Measurements from ENCODE around the gene CACNB2. TPM values are rescaled to one million over a fixed set of nuclear protein-coding genes. Genes with fewer than 3 reads are reported as not detected.

CACNB2 gene
- total and polyA plus RNA-seq, 3 experiments from 2014 or later, result 0.14 TPM; not detected in 2

DNA sequence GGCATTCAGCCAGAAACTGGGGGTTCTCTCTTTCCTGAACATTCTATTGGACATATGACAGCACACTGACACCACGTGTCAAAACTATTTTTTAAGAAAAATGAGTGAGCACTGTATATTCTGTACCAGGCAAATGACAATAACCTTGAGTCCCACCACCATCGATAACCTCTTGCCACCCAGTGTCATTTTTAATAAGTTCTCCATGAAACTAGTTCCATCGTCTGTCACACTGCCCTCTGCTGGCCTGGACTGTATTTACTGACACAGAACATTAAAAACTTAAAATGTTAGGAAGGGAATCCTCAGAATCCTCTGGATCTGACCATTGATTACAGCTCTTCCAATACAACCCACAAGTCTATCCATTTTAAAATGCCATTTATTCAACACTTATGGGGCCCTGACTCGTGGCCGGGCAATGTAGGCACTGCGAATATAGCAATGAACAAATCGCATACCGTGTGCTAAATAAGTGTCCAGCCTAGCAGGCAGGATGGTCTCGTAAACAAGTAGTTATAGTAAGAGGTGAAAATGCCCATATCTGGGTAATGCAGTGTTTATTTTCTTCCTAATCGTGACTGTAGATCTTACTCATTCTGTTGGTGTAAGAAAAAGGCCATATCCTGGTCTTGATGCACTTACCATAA is 35.9 kb upstream of the CACNB2 start:
- Mint-ChIP-seq H3K36me3 (no peaks in the 10 kb centered on the region), H3K27ac (no peak overlapping the region), H3K27me3 (peaks cover 0 to 2% of the 10 kb centered on the region in 2 donors), H3K4me1 (no peaks in the 10 kb centered on the region), H3K9me3 (peaks cover 0 to 2% (median 0%) of the 10 kb centered on the region in 5 donors), H3K4me3 (no peak overlapping the region)
- Histone ChIP-seq H3K27me3 (ENCODE audit: insufficient read depth, low read length, poor library complexity, severe bottlenecking) (no peaks in the 10 kb centered on the region), H3K27ac (ENCODE audit: low read depth, low read length) (no peak overlapping the region), H3K36me3 (ENCODE audit: insufficient read depth, low read length) (no peaks in the 10 kb centered on the region), H3K4me3 (ENCODE audit: low read length) (no peak overlapping the region), H3K4me1 (ENCODE audit: insufficient read depth, low read length) (no peaks in the 10 kb centered on the region), H3K9me3 (ENCODE audit: low read length) (no peaks in the 10 kb centered on the region)
- DNase-seq, result no peak
- ChIA-PET POLR2A (no interaction called here), CTCF (no interaction called here)

DNA sequence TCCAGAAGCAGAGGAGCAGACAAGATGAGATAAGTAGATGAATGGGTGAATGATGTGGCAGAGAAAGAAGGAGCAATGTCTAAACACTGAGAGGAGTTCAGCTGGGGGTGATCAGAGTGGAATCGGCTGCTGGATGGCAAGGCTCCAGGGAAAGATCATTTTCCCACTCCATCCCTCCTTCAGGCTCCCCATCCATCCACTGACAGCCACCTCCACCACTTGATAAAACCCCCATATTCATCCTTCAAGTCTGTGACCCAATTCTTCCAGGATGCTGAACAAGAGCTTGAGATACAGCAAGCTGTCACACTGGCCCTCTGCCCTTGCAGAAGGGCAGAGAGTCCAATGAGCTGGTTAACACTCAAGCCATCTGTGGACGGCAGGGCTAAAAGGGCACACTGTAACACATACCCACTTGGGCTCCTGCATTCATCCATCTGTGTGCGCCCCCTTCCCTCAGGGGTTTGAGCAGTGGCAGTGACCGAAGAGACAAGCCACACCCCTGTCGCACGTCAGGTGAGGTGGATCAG is 30.8 kb upstream of the CACNB2 start:
- CTCF ChIA-PET, result no interaction called here
- Histone ChIP-seq H3K9me3 (ENCODE audit: low read length) (no peaks in the 10 kb centered on the region), H3K27me3 (ENCODE audit: insufficient read depth, low read length, poor library complexity, severe bottlenecking) (no peaks in the 10 kb centered on the region), H3K36me3 (ENCODE audit: insufficient read depth, low read length) (no peaks in the 10 kb centered on the region), H3K27ac (ENCODE audit: low read depth, low read length) (no peak overlapping the region), H3K4me1 (ENCODE audit: insufficient read depth, low read length) (no peaks in the 10 kb centered on the region), H3K4me3 (ENCODE audit: low read length) (no peak overlapping the region)
- Mint-ChIP-seq H3K4me3 (no peak overlapping the region), H3K27ac (no peak overlapping the region), H3K27me3 (peaks cover 0 to 1% of the 10 kb centered on the region in 2 donors), H3K36me3 (no peaks in the 10 kb centered on the region), H3K4me1 (no peaks in the 10 kb centered on the region), H3K9me3 (peaks cover 0 to 2% (median 0%) of the 10 kb centered on the region in 5 donors)
- DNase-seq, result no peak
- POLR2A ChIA-PET, result no interaction called here

GRCh38 chr10:18113881-18114280 is 26.3 kb upstream of the CACNB2 start:
- Mint-ChIP-seq H3K27ac (no peak overlapping the region), H3K27me3 (no peaks in the 10 kb centered on the region), H3K36me3 (no peaks in the 10 kb centered on the region), H3K9me3 (peaks cover 0 to 2% (median 0%) of the 10 kb centered on the region in 5 donors), H3K4me1 (no peaks in the 10 kb centered on the region), H3K4me3 (no peak overlapping the region)
- Histone ChIP-seq H3K27ac (ENCODE audit: low read depth, low read length) (no peak overlapping the region), H3K4me3 (ENCODE audit: low read length) (no peak overlapping the region), H3K9me3 (ENCODE audit: low read length) (no peaks in the 10 kb centered on the region), H3K27me3 (ENCODE audit: insufficient read depth, low read length, poor library complexity, severe bottlenecking) (no peaks in the 10 kb centered on the region), H3K36me3 (ENCODE audit: insufficient read depth, low read length) (no peaks in the 10 kb centered on the region), H3K4me1 (ENCODE audit: insufficient read depth, low read length) (no peaks in the 10 kb centered on the region)
- ChIA-PET POLR2A (no interaction called here), CTCF (no interaction called here)
- no peak for DNase-seq

DNA sequence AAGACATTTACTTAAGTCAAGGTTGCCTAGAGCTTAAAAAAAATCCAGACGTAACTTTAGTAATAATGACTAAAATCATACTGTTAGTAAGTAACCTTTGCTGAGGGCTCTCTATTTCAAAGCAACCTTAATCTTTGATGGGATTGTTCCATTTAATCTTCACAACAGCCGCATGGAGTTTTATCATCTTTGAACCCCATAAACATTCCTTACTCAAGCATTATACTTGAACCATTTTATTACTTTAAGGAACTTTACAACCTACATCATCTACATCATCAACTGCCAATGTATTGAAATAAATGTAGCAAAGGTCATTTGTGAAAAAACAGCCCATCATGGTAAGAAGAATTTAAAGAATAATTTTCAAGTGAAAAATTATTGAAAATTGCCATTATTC is 22.9 kb upstream of the CACNB2 start:
- CTCF ChIA-PET, result no interaction called here
- no peaks in the 10 kb centered on the region for H3K27me3 Mint-ChIP-seq

DNA sequence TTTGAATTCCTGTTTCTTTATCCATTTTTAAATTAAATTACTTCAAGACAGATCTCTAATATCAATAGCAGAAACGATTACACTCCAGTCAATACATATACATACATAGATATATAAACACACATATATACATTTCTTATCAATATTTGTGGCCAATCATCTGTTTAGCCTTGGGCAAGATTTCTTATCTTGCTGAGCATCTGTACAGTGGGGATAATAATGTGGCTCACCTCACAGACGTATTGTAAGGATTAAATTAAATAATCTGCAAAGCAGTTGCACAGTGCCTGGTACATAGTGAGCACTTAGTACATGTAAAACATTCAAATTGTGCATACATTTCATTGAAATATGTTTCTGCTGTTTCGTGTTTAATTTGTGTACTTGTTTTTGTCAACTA is 17.5 kb upstream of the CACNB2 start:
- peaks cover 2 to 5% (median 4%) of the 10 kb centered on the region in 5 donors for H3K9me3 Mint-ChIP-seq
- H3K36me3 ChIP-seq (ENCODE audit: insufficient read depth, low read length), result no peaks in the 10 kb centered on the region
- H3K27me3 ChIP-seq (ENCODE audit: insufficient read depth, low read length, poor library complexity, severe bottlenecking), result no peaks in the 10 kb centered on the region
- no peak overlapping the region for H3K27ac ChIP-seq (ENCODE audit: low read depth, low read length)
- H3K4me3 ChIP-seq (ENCODE audit: low read length), result no peak overlapping the region
- H3K27ac Mint-ChIP-seq, result no peak overlapping the region
- H3K4me1 ChIP-seq (ENCODE audit: insufficient read depth, low read length), result no peaks in the 10 kb centered on the region
- DNase-seq, result no peak
- H3K27me3 Mint-ChIP-seq, result peaks cover 0 to 3% of the 10 kb centered on the region in 2 donors
- ChIA-PET POLR2A (no interaction called here), CTCF (no interaction called here)
- H3K9me3 ChIP-seq (ENCODE audit: low read length), result no peaks in the 10 kb centered on the region
- no peaks in the 10 kb centered on the region for H3K36me3 Mint-ChIP-seq
- H3K4me3 Mint-ChIP-seq, result no peak overlapping the region
- no peaks in the 10 kb centered on the region for H3K4me1 Mint-ChIP-seq

More for the DNA sequence above, 22.9 kb upstream of the CACNB2 start:
- Mint-ChIP-seq H3K27ac (no peak overlapping the region), H3K36me3 (no peaks in the 10 kb centered on the region), H3K4me3 (no peak overlapping the region), H3K9me3 (peaks cover 0 to 5% (median 4%) of the 10 kb centered on the region in 5 donors), H3K4me1 (no peaks in the 10 kb centered on the region)
- H3K4me3 ChIP-seq (ENCODE audit: low read length), result no peak overlapping the region
- H3K36me3 ChIP-seq (ENCODE audit: insufficient read depth, low read length), result no peaks in the 10 kb centered on the region
- no peak for DNase-seq
- no peaks in the 10 kb centered on the region for H3K27me3 ChIP-seq (ENCODE audit: insufficient read depth, low read length, poor library complexity, severe bottlenecking)
- H3K4me1 ChIP-seq (ENCODE audit: insufficient read depth, low read length), result no peaks in the 10 kb centered on the region
- H3K9me3 ChIP-seq (ENCODE audit: low read length), result no peaks in the 10 kb centered on the region
- POLR2A ChIA-PET, result no interaction called here
- no peak overlapping the region for H3K27ac ChIP-seq (ENCODE audit: low read depth, low read length)

- Histone ChIP-seq H3K27ac (ENCODE audit: low read depth, low read length) (no peak overlapping the region), H3K4me1 (ENCODE audit: insufficient read depth, low read length) (no peaks in the 10 kb centered on the region), H3K27me3 (ENCODE audit: insufficient read depth, low read length, poor library complexity, severe bottlenecking) (no peaks in the 10 kb centered on the region), H3K9me3 (ENCODE audit: low read length) (no peaks in the 10 kb centered on the region), H3K36me3 (ENCODE audit: insufficient read depth, low read length) (no peaks in the 10 kb centered on the region), H3K4me3 (ENCODE audit: low read length) (no peak overlapping the region)
- ChIA-PET CTCF (no interaction called here), POLR2A (no interaction called here)
- no peak for DNase-seq
- Mint-ChIP-seq H3K9me3 (peaks cover 0 to 3% (median 2%) of the 10 kb centered on the region in 5 donors), H3K27me3 (peaks cover 0 to 4% of the 10 kb centered on the region in 2 donors), H3K4me1 (no peaks in the 10 kb centered on the region), H3K27ac (no peak overlapping the region), H3K4me3 (no peak overlapping the region), H3K36me3 (no peaks in the 10 kb centered on the region)
These were observed 7.2 kb upstream of the CACNB2 start for GRCh38 chr10:18133046-18133445.

GRCh38 chr10:18134509-18134908 is 5.7 kb upstream of the CACNB2 start:
- peaks cover 3 to 6% of the 10 kb centered on the region in 2 donors for H3K27me3 Mint-ChIP-seq
- no peak for DNase-seq
- H3K9me3 Mint-ChIP-seq, result peaks cover 0 to 3% (median 2%) of the 10 kb centered on the region in 5 donors
- Histone ChIP-seq H3K4me1 (ENCODE audit: insufficient read depth, low read length) (no peaks in the 10 kb centered on the region), H3K36me3 (ENCODE audit: insufficient read depth, low read length) (no peaks in the 10 kb centered on the region), H3K27me3 (ENCODE audit: insufficient read depth, low read length, poor library complexity, severe bottlenecking) (no peaks in the 10 kb centered on the region), H3K9me3 (ENCODE audit: low read length) (no peaks in the 10 kb centered on the region), H3K27ac (ENCODE audit: low read depth, low read length) (no peak overlapping the region), H3K4me3 (ENCODE audit: low read length) (no peak overlapping the region)
- H3K27ac Mint-ChIP-seq, result no peak overlapping the region
- POLR2A ChIA-PET, result no interaction called here
- CTCF ChIA-PET, result interaction anchor here (0.7 kb wide), 1 partner anchor 17 kb away, joined by 3 read pairs; no protein-coding TSS in a partner anchor
- H3K36me3 Mint-ChIP-seq, result no peaks in the 10 kb centered on the region
- no peaks in the 10 kb centered on the region for H3K4me1 Mint-ChIP-seq
- H3K4me3 Mint-ChIP-seq, result no peak overlapping the region

DNA sequence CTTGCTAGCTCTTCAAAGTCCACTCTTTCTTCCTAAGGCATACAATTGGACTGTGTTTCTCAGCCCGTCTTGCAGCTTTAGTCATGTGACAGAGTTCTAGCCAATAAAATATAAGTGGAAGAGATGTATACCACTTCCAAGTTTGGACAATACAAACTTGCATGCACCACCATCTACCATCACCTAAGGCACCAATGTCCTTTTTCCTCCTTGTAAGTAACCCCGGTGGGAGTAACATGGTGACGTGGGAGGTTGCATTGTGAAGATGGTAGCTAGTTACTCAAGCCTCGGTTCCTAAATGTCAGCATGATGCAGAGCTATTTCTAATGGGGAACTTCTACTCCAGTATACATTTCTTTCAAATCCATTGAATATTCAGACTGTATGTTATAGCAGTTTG is 5.3 kb upstream of the CACNB2 start:
- Histone ChIP-seq H3K9me3 (ENCODE audit: low read length) (no peaks in the 10 kb centered on the region), H3K27ac (ENCODE audit: low read depth, low read length) (no peak overlapping the region), H3K36me3 (ENCODE audit: insufficient read depth, low read length) (no peaks in the 10 kb centered on the region), H3K27me3 (ENCODE audit: insufficient read depth, low read length, poor library complexity, severe bottlenecking) (no peaks in the 10 kb centered on the region), H3K4me1 (ENCODE audit: insufficient read depth, low read length) (no peaks in the 10 kb centered on the region), H3K4me3 (ENCODE audit: low read length) (no peak overlapping the region)
- H3K27ac Mint-ChIP-seq, result no peak overlapping the region
- CTCF ChIA-PET, result interaction anchor here (0.7 kb wide), 1 partner anchor 16 kb away, joined by 3 read pairs; no protein-coding TSS in a partner anchor
- no peak overlapping the region for H3K4me3 Mint-ChIP-seq
- H3K9me3 Mint-ChIP-seq, result peaks cover 0 to 3% (median 2%) of the 10 kb centered on the region in 5 donors
- peaks cover 0 to 3% (median 0%) of the 10 kb centered on the region in 3 donors for H3K4me1 Mint-ChIP-seq
- POLR2A ChIA-PET, result no interaction called here
- H3K27me3 Mint-ChIP-seq, result peaks cover 7 to 10% of the 10 kb centered on the region in 2 donors
- H3K36me3 Mint-ChIP-seq, result no peaks in the 10 kb centered on the region
- no peak for DNase-seq
